ENCODE data around the gene NSUN6.
"Not testable (repeated sequence)": the region's sequence is repeated elsewhere in the genome, so short reads cannot be mapped to it uniquely, and the experiment has no call there.

- TF ChIP-seq POLR2A, CTCF, POLR2AphosphoS5 (IDR thresholded peaks at IDR 0.05): not testable (repeated sequence)
Measured at GRCh38 chr10:18586637-18587036, 64.8 kb downstream of the NSUN6 start.

All from transverse colon (tissue), 4 donors.